HEK293 (cell line): Measurements from ENCODE around the gene CDC40.

ENCODE experiments used
- PRDM2 ChIP-seq: fragments of 450-650 bp; formaldehyde crosslinking; IDR thresholded peaks from 2 replicates; pipeline ENCODE4 v1.5.1; 2016; ENCODE audit warnings: missing biosample characterization, missing genetic modification characterization, borderline replicate concordance
- SALL2 ChIP-seq: fragments of 450-650 bp; formaldehyde crosslinking; IDR thresholded peaks from 2 replicates; pipeline ENCODE4 v1.5.0; 2017; ENCODE audit warnings: missing biosample characterization, mild to moderate bottlenecking, missing genetic modification characterization, borderline replicate concordance
- SCRT2 ChIP-seq: fragments of 450-650 bp; formaldehyde crosslinking; IDR thresholded peaks from 2 replicates; pipeline ENCODE4 v1.5.1; 2016; ENCODE audit warnings: missing biosample characterization, missing genetic modification characterization
- ZFHX2 ChIP-seq: fragments of 450-650 bp; formaldehyde crosslinking; conservative IDR thresholded peaks from 2 replicates; pipeline ENCODE4 v1.5.1; 2016; ENCODE audit warnings: missing biosample characterization, missing genetic modification characterization
- ZFP3 ChIP-seq: fragments of 450-650 bp; formaldehyde crosslinking; IDR thresholded peaks from 2 replicates; pipeline ENCODE4 v1.5.1; 2016; ENCODE audit warnings: low read depth, missing biosample characterization, missing genetic modification characterization
- ZNF140 ChIP-seq: fragments of 450-650 bp; formaldehyde crosslinking; IDR thresholded peaks from 2 replicates; pipeline ENCODE4 v1.5.1; 2016; ENCODE audit warnings: missing biosample characterization, missing genetic modification characterization
- ZNF16 ChIP-seq: fragments of 450-650 bp; formaldehyde crosslinking; IDR thresholded peaks from 2 replicates; pipeline ENCODE4 v1.5.1; 2016; ENCODE audit warnings: low read depth, missing biosample characterization, missing genetic modification characterization
- ZNF169 ChIP-seq: fragments of 450-650 bp; formaldehyde crosslinking; IDR thresholded peaks from 2 replicates; pipeline ENCODE4 v1.5.1; 2016; ENCODE audit warnings: missing biosample characterization, missing genetic modification characterization
- ZNF175 ChIP-seq: fragments of 450-650 bp; formaldehyde crosslinking; IDR thresholded peaks from 2 replicates; pipeline ENCODE4 v1.5.1; 2016; ENCODE audit warnings: missing biosample characterization, missing genetic modification characterization
- ZNF202 ChIP-seq: fragments of 450-650 bp; formaldehyde crosslinking; IDR thresholded peaks from 2 replicates; pipeline ENCODE4 v1.5.1; 2016; ENCODE audit warnings: missing biosample characterization, missing genetic modification characterization, borderline replicate concordance
- ZNF341 ChIP-seq: fragments of 450-650 bp; formaldehyde crosslinking; IDR thresholded peaks from 2 replicates; pipeline ENCODE4; 2016; ENCODE audit warnings: low read depth, missing biosample characterization, missing genetic modification characterization
- ZNF391 ChIP-seq: fragments of 450-650 bp; formaldehyde crosslinking; IDR thresholded peaks from 2 replicates; pipeline ENCODE4 v1.5.1; 2016; ENCODE audit warnings: low read depth, missing biosample characterization, missing genetic modification characterization, borderline replicate concordance
- ZNF404 ChIP-seq: fragments of 450-650 bp; formaldehyde crosslinking; IDR thresholded peaks from 2 replicates; pipeline ENCODE4 v1.5.1; 2017; ENCODE audit warnings: missing biosample characterization, missing genetic modification characterization
- ZNF600 ChIP-seq: fragments of 450-650 bp; formaldehyde crosslinking; IDR thresholded peaks from 2 replicates; pipeline ENCODE4 v1.5.1; 2016; ENCODE audit warnings: missing biosample characterization, missing genetic modification characterization
- ZNF677 ChIP-seq: fragments of 450-650 bp; IDR thresholded peaks from 2 replicates; pipeline ENCODE4 v1.5.0; 2018; ENCODE audit warnings: missing biosample characterization, mild to moderate bottlenecking, missing genetic modification characterization, moderate library complexity
- ZNF707 ChIP-seq: fragments of 450-650 bp; formaldehyde crosslinking; IDR thresholded peaks from 2 replicates; pipeline ENCODE4 v1.5.1; 2016; ENCODE audit warnings: missing biosample characterization, missing genetic modification characterization
- TF ChIP-seq, protein P1 (sequence below): fragments of 450-650 bp; formaldehyde crosslinking; conservative IDR thresholded peaks from 2 replicates; pipeline ENCODE4 v1.5.1; 2016; ENCODE audit warnings: low read depth, missing biosample characterization, missing genetic modification characterization
- TF ChIP-seq, protein P2 (sequence below): fragments of 450-650 bp; formaldehyde crosslinking; IDR thresholded peaks from 2 replicates; pipeline ENCODE4 v1.5.1; 2016; ENCODE audit warnings: missing biosample characterization, missing genetic modification characterization, low read depth
- TF ChIP-seq, protein P3 (sequence below): fragments of 450-650 bp; formaldehyde crosslinking; IDR thresholded peaks from 2 replicates; pipeline ENCODE4 v1.5.1; 2016; ENCODE audit warnings: missing biosample characterization, missing genetic modification characterization
- TF ChIP-seq, protein P4 (sequence below): fragments of 450-650 bp; formaldehyde crosslinking; IDR thresholded peaks from 2 replicates; pipeline ENCODE4 v1.5.1; 2016; ENCODE audit warnings: missing biosample characterization, missing genetic modification characterization
- TF ChIP-seq, protein P5 (sequence below): fragments of 450-650 bp; formaldehyde crosslinking; IDR thresholded peaks from 2 replicates; pipeline ENCODE4 v1.5.1; 2017; ENCODE audit warnings: missing biosample characterization, missing genetic modification characterization

Gene CDC40

DNA sequence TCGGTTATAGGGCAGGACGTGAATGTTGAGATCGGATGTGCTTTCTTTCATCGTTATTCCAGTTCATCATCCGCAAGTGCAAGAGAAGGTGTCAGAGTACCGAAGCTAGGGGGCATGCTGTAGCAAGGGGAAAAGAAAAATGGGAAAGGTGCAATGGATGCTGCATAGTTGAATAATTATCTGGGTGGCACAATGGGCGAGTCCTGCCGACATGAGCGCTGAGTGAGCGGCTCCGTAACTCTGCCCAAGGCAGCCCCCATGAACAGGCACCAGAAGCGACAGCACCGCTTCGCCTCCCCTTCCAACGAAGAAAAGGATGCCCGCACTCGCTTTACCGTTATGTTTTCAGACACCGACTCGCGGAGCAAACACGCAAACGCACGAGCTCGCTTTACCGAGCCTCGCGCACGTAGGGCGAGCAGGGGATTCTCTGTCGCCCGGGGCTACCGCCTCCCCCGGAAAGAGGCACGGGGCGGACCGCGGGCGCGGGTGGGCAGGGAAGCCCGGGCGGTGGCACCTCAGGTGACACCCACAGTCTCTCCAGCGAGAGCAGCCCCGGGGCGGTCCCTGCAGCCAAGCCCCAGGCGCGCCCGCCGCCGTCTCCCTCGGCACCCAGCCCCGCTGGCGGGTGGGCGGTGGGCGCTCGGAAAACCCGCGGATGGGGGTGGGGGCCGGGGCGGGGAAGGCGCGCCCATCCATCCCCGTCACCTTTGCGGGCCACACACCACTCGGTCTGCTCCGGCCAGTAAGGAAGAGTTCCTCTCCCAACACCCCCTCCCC, 1.4 kb upstream of the CDC40 start (continued):
- TF ChIP-seq, protein P1, sequence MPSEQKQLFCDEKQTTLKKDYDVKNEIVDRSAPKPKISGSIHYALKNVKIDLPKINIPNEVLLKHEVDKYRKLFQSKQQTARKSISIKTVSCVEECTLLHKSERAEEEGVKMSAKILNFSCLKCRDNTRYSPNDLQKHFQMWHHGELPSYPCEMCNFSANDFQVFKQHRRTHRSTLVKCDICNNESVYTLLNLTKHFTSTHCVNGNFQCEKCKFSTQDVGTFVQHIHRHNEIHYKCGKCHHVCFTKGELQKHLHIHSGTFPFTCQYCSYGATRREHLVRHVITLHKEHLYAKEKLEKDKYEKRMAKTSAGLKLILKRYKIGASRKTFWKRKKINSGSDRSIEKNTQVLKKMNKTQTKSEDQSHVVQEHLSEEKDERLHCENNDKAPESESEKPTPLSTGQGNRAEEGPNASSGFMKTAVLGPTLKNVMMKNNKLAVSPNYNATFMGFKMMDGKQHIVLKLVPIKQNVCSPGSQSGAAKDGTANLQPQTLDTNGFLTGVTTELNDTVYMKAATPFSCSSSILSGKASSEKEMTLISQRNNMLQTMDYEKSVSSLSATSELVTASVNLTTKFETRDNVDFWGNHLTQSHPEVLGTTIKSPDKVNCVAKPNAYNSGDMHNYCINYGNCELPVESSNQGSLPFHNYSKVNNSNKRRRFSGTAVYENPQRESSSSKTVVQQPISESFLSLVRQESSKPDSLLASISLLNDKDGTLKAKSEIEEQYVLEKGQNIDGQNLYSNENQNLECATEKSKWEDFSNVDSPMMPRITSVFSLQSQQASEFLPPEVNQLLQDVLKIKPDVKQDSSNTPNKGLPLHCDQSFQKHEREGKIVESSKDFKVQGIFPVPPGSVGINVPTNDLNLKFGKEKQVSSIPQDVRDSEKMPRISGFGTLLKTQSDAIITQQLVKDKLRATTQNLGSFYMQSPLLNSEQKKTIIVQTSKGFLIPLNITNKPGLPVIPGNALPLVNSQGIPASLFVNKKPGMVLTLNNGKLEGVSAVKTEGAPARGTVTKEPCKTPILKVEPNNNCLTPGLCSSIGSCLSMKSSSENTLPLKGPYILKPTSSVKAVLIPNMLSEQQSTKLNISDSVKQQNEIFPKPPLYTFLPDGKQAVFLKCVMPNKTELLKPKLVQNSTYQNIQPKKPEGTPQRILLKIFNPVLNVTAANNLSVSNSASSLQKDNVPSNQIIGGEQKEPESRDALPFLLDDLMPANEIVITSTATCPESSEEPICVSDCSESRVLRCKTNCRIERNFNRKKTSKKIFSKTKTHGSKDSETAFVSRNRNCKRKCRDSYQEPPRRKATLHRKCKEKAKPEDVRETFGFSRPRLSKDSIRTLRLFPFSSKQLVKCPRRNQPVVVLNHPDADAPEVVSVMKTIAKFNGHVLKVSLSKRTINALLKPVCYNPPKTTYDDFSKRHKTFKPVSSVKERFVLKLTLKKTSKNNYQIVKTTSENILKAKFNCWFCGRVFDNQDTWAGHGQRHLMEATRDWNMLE (tag by site-specific recombination): no peak
- no peak for TF ChIP-seq ZNF707 (tag by site-specific recombination)
- peak; percentile 94 for TF ChIP-seq ZNF600 (tag by site-specific recombination)
- no peak for TF ChIP-seq ZNF175 (tag by site-specific recombination)
- no peak for TF ChIP-seq ZNF677 (tag by site-specific recombination)
- TF ChIP-seq, protein P2, sequence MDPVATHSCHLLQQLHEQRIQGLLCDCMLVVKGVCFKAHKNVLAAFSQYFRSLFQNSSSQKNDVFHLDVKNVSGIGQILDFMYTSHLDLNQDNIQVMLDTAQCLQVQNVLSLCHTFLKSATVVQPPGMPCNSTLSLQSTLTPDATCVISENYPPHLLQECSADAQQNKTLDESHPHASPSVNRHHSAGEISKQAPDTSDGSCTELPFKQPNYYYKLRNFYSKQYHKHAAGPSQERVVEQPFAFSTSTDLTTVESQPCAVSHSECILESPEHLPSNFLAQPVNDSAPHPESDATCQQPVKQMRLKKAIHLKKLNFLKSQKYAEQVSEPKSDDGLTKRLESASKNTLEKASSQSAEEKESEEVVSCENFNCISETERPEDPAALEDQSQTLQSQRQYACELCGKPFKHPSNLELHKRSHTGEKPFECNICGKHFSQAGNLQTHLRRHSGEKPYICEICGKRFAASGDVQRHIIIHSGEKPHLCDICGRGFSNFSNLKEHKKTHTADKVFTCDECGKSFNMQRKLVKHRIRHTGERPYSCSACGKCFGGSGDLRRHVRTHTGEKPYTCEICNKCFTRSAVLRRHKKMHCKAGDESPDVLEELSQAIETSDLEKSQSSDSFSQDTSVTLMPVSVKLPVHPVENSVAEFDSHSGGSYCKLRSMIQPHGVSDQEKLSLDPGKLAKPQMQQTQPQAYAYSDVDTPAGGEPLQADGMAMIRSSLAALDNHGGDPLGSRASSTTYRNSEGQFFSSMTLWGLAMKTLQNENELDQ: no peak
- no peak for TF ChIP-seq ZNF341 (tag by site-specific recombination)
- TF ChIP-seq ZNF140 (tag by site-specific recombination): no peak
- TF ChIP-seq ZNF391 (tag by site-specific recombination): no peak
- TF ChIP-seq, protein P3, sequence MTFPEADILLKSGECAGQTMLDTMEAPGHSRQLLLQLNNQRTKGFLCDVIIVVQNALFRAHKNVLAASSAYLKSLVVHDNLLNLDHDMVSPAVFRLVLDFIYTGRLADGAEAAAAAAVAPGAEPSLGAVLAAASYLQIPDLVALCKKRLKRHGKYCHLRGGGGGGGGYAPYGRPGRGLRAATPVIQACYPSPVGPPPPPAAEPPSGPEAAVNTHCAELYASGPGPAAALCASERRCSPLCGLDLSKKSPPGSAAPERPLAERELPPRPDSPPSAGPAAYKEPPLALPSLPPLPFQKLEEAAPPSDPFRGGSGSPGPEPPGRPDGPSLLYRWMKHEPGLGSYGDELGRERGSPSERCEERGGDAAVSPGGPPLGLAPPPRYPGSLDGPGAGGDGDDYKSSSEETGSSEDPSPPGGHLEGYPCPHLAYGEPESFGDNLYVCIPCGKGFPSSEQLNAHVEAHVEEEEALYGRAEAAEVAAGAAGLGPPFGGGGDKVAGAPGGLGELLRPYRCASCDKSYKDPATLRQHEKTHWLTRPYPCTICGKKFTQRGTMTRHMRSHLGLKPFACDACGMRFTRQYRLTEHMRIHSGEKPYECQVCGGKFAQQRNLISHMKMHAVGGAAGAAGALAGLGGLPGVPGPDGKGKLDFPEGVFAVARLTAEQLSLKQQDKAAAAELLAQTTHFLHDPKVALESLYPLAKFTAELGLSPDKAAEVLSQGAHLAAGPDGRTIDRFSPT (tag by site-specific recombination): peak; percentile 90
- TF ChIP-seq ZNF404 (tag by site-specific recombination): no peak
- TF ChIP-seq ZNF169: no peak
- no peak for TF ChIP-seq PRDM2
- no peak for TF ChIP-seq SCRT2 (tag by site-specific recombination)
- TF ChIP-seq, protein P4, sequence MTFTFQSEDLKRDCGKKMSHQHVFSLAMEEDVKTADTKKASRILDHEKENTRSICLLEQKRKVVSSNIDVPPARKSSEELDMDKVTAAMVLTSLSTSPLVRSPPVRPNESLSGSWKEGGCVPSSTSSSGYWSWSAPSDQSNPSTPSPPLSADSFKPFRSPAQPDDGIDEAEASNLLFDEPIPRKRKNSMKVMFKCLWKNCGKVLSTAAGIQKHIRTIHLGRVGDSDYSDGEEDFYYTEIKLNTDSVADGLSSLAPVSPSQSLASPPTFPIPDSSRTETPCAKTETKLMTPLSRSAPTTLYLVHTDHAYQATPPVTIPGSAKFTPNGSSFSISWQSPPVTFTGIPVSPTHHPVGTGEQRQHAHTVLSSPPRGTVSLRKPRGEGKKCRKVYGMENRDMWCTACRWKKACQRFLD (tag by site-specific recombination): no peak
- TF ChIP-seq ZFP3 (tag by site-specific recombination): no peak
- TF ChIP-seq ZFHX2: peak; percentile 94
- no peak for TF ChIP-seq ZNF16
- TF ChIP-seq, protein P5, sequence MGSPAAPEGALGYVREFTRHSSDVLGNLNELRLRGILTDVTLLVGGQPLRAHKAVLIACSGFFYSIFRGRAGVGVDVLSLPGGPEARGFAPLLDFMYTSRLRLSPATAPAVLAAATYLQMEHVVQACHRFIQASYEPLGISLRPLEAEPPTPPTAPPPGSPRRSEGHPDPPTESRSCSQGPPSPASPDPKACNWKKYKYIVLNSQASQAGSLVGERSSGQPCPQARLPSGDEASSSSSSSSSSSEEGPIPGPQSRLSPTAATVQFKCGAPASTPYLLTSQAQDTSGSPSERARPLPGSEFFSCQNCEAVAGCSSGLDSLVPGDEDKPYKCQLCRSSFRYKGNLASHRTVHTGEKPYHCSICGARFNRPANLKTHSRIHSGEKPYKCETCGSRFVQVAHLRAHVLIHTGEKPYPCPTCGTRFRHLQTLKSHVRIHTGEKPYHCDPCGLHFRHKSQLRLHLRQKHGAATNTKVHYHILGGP: no peak
- no peak for TF ChIP-seq ZNF202 (tag by site-specific recombination)
- no peak for TF ChIP-seq SALL2 (tag by site-specific recombination)
